Keratinocyte (primary cell): ENCODE results near the gene ATP1A3. TPM values are rescaled to one million over a fixed set of nuclear protein-coding genes. Genes with fewer than 3 reads are reported as not detected.
A peak's percentile ranks its signal among the peaks of the same experiment; 100 is the strongest.

Source experiments
- DNase-seq: peaks from one replicate; pipeline ENCODE4 v3.0.0-alpha.2; 2011; ENCODE audit warnings: low read depth, missing footprints, low spot score
- FAIRE-seq: peaks from 2 replicates; lab custom pipeline; 2011; peaks lifted over from hg19 to GRCh38; lab: Jason Lieb, UNC
- H2AFZ ChIP-seq: 2 replicates; pipeline ENCODE4 v1.6.0; 2012; ENCODE audit warnings: low read length, control low read depth, inconsistent platforms; ENCODE audit not compliant: control insufficient read depth
- H3K27ac ChIP-seq: 2 replicates; pipeline ENCODE4 v1.5.1; 2011; ENCODE audit warnings: low read length; ENCODE audit not compliant: control insufficient read depth, insufficient read depth
- H3K27me3 ChIP-seq: 3 replicates; pipeline ENCODE4 v1.6.0; 2011; ENCODE audit warnings: low read length; ENCODE audit not compliant: control insufficient read depth, insufficient read depth; ENCODE audit errors: extremely low read depth
- H3K36me3 ChIP-seq, 2 experiments: 2 replicates in 1 of 2; 3 replicates in 1 of 2; pipeline ENCODE4 v1.5.1; 2011; ENCODE audit warnings: low read length in 2 of 2, mild to moderate bottlenecking in 1 of 2; ENCODE audit not compliant: control insufficient read depth in 2 of 2, insufficient read depth in 2 of 2; ENCODE audit errors: extremely low read depth in 1 of 2
- H3K4me1 ChIP-seq: 3 replicates; pipeline ENCODE4 v1.5.1; 2011; ENCODE audit warnings: low read length; ENCODE audit not compliant: control insufficient read depth, insufficient read depth; ENCODE audit errors: extremely low read depth
- H3K4me2 ChIP-seq: 3 replicates; pipeline ENCODE4 v1.6.0; 2011; ENCODE audit warnings: low read depth, low read length; ENCODE audit not compliant: control insufficient read depth, insufficient read depth; ENCODE audit errors: extremely low read depth
- H3K4me3 ChIP-seq, 3 experiments: fragments of 200-600 bp in 1 of 3; sonication (generic) in 1 of 3; 2 replicates in 2 of 3; 3 replicates in 1 of 3; pipeline ENCODE4 v1.5.1; 2011 to 2016; ENCODE audit warnings: low read length in 3 of 3, mild to moderate bottlenecking in 3 of 3, control low read depth in 2 of 3, inconsistent platforms in 1 of 3, low read depth in 1 of 3, mixed read lengths in 1 of 3, mixed run types in 1 of 3, moderate library complexity in 1 of 3; ENCODE audit not compliant: control insufficient read depth in 2 of 3, insufficient read depth in 2 of 3; ENCODE audit errors: extremely low read depth in 1 of 3
- H3K79me2 ChIP-seq: 2 replicates; pipeline ENCODE4 v1.6.0; 2012; ENCODE audit warnings: low read length; ENCODE audit not compliant: control insufficient read depth, insufficient read depth
- H3K9ac ChIP-seq: 3 replicates; pipeline ENCODE4 v1.6.0; 2011; ENCODE audit warnings: low read length; ENCODE audit not compliant: control insufficient read depth, insufficient read depth; ENCODE audit errors: extremely low read depth
- H3K9me1 ChIP-seq: 3 replicates; pipeline ENCODE4 v1.6.0; 2011; ENCODE audit warnings: low read length; ENCODE audit not compliant: control insufficient read depth, insufficient read depth; ENCODE audit errors: extremely low read depth
- H3K9me3 ChIP-seq: 2 replicates; pipeline ENCODE4 v1.5.1; 2012; ENCODE audit warnings: low read depth, low read length; ENCODE audit not compliant: control insufficient read depth
- H4K20me1 ChIP-seq: 3 replicates; pipeline ENCODE4 v1.6.0; 2011; ENCODE audit warnings: low read length; ENCODE audit not compliant: control insufficient read depth, insufficient read depth; ENCODE audit errors: extremely low read depth
- CTCF ChIP-seq, 3 experiments: IDR thresholded peaks in 1 of 3; conservative IDR thresholded peaks in 1 of 3; optimal IDR thresholded peaks in 1 of 3; 2 replicates in 2 of 3; 3 replicates in 1 of 3; pipeline versions ENCODE3 to v1.5.1; 2011; ENCODE audit warnings: low read length in 3 of 3, mild to moderate bottlenecking in 3 of 3, moderate library complexity in 2 of 3, control low read depth in 1 of 3, inconsistent platforms in 1 of 3; ENCODE audit not compliant: insufficient read depth in 2 of 3; ENCODE audit errors: extremely low read depth in 1 of 3
- EZH2 ChIP-seq: IDR thresholded peaks from one replicate; pipeline ENCODE4 v1.6.1; 2012; ENCODE audit warnings: inconsistent platforms, mild to moderate bottlenecking, low read length, moderate library complexity
- dilution Hi-C: fragments of 300-500 bp; cut with MboI; formaldehyde crosslinking; loops from one replicate; pipeline ENCODE4 v1.7.0; 2020; ENCODE audit warnings: low sequenced_read_pairs; ENCODE audit not compliant: extremely low pct_ligation_motif_present
- polyA plus RNA-seq, 5 experiments: library from polyadenylated mRNA; depleted of rRNA in 3 of 5; stranded (reverse) in 3 of 5; stranded (forward) in 1 of 5; unstranded in 1 of 5; fragments of >200 nt; gene quantifications; 1 replicate in 1 of 5; 2 replicates in 3 of 5; 3 replicates in 1 of 5; pipeline versions ENCODE4 v1.2.1 to v1.2.3, GENCODE V29; 2011 to 2012; ENCODE audit warnings: missing spikeins in 2 of 5, low read depth in 1 of 5, low replicate concordance in 1 of 5

The ATP1A3 gene
- polyA plus RNA-seq, 1 donor (not counting 4 experiments of a cell fraction or from before 2014, with no cell fraction given): not detected

- H4K20me1 ChIP-seq: no peaks in the 10 kb centered on the region
- H3K4me2 ChIP-seq: no peak overlapping the region
- H3K27me3 ChIP-seq: peaks cover 61% of the 10 kb centered on the region
- no peaks in the 10 kb centered on the region for H3K9me3 ChIP-seq
- no peak overlapping the region for H3K9ac ChIP-seq
- no peak overlapping the region for H3K4me3 ChIP-seq
- no peaks in the 10 kb centered on the region for H3K4me1 ChIP-seq
- DNase-seq: no peak
- TF ChIP-seq CTCF (optimal IDR thresholded peaks at IDR 0.05 in 1 of 3, IDR thresholded peaks at IDR 0.05 in 1 of 3, conservative IDR thresholded peaks at IDR 0.05 in 1 of 3; ENCODE audit: extremely low read depth in 1 of 3, insufficient read depth in 2 of 3, low read length in 3 of 3): no peak
- TF ChIP-seq EZH2: no peak
- no peak overlapping the region for H3K27ac ChIP-seq
- no peaks in the 10 kb centered on the region for H3K79me2 ChIP-seq
- H3K9me1 ChIP-seq: no peaks in the 10 kb centered on the region
- FAIRE-seq: no peak
- no peak overlapping the region for H2AFZ ChIP-seq
- dilution Hi-C loops: no loop called here
- H3K36me3 ChIP-seq: no peaks in the 10 kb centered on the region
Measured at GRCh38 chr19:41999878-42000208, 5.8 kb upstream of the ATP1A3 start.

GRCh38 chr19:41999071-41999877 lies 5.2 kb upstream of the ATP1A3 start:
- no peaks in the 10 kb centered on the region for H3K79me2 ChIP-seq
- no peaks in the 10 kb centered on the region for H3K9me1 ChIP-seq
- H2AFZ ChIP-seq: no peak overlapping the region
- H3K27me3 ChIP-seq: peaks cover 65% of the 10 kb centered on the region
- H3K4me2 ChIP-seq: no peak overlapping the region
- dilution Hi-C loops: no loop called here
- no peaks in the 10 kb centered on the region for H3K9me3 ChIP-seq
- TF ChIP-seq CTCF (optimal IDR thresholded peaks at IDR 0.05 in 1 of 3, IDR thresholded peaks at IDR 0.05 in 1 of 3, conservative IDR thresholded peaks at IDR 0.05 in 1 of 3; ENCODE audit: extremely low read depth in 1 of 3, insufficient read depth in 2 of 3, low read length in 3 of 3) (peak in 1 of 3 experiments; percentile 23), EZH2 (no peak)
- DNase-seq (no peak), FAIRE-seq (no peak)
- H3K9ac ChIP-seq: no peak overlapping the region
- no peaks in the 10 kb centered on the region for H4K20me1 ChIP-seq
- H3K36me3 ChIP-seq: no peaks in the 10 kb centered on the region
- H3K4me3 ChIP-seq: no peak overlapping the region
- H3K4me1 ChIP-seq: no peaks in the 10 kb centered on the region
- no peak overlapping the region for H3K27ac ChIP-seq
